Upper lobe of left lung (tissue), 4 donors: ENCODE results near the gene BRF1.

Experiments
- POLR2A ChIP-seq, 4 donors: fragments of 450-650 bp; IDR thresholded peaks; one replicate each; pipeline ENCODE4 v1.5.1; 2016 to 2017; ENCODE audit warnings: antibody characterized with exemption in 4 of 4, mild to moderate bottlenecking in 2 of 4
- POLR2AphosphoS5 ChIP-seq, 2 donors: sonication (generic); formaldehyde crosslinking; IDR thresholded peaks; one replicate each; pipeline ENCODE4 v1.5.1; 2017; ENCODE audit warnings: antibody characterized with exemption in 2 of 2
- TF ChIP-seq, protein P1 (sequence below), 6 experiments: fragments of 450-650 bp in 4 of 6; fragments of 200-600 bp in 2 of 6; sonication (generic) in 2 of 6; IDR thresholded peaks; one replicate each; pipeline ENCODE4 v1.5.1; 2016 to 2019; ENCODE audit warnings: antibody characterized with exemption in 6 of 6

DNA sequence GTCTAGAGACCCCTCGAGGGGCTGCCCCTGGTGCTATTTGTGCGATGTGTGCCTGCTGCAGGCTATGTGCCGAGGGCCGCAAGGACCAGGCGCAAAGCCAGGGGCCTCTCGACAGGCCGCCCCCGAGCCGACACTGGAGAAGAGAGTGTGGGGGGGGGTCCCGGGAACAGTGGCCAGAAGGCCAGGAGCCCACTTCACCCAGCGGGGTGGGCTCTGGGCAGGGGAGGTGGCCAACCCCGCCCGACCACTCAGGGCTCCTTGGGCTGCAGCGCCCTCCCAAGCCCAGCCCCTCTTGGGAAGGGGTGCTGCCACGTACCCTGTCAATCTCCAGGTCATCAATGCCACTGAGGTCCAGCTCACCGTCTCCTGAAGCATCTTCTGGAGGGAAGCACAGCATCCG lies 81.0 kb downstream of the BRF1 start:
- TF ChIP-seq, protein P1, sequence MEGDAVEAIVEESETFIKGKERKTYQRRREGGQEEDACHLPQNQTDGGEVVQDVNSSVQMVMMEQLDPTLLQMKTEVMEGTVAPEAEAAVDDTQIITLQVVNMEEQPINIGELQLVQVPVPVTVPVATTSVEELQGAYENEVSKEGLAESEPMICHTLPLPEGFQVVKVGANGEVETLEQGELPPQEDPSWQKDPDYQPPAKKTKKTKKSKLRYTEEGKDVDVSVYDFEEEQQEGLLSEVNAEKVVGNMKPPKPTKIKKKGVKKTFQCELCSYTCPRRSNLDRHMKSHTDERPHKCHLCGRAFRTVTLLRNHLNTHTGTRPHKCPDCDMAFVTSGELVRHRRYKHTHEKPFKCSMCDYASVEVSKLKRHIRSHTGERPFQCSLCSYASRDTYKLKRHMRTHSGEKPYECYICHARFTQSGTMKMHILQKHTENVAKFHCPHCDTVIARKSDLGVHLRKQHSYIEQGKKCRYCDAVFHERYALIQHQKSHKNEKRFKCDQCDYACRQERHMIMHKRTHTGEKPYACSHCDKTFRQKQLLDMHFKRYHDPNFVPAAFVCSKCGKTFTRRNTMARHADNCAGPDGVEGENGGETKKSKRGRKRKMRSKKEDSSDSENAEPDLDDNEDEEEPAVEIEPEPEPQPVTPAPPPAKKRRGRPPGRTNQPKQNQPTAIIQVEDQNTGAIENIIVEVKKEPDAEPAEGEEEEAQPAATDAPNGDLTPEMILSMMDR (IDR thresholded peaks at IDR 0.05), result no peak
- no peak for TF ChIP-seq POLR2AphosphoS5 (IDR thresholded peaks at IDR 0.05)
- TF ChIP-seq POLR2A (IDR thresholded peaks at IDR 0.05), result no peak
